AG04450 (cell line): ENCODE measurements around the gene RPL36. TPM values are rescaled to one million over a fixed set of nuclear protein-coding genes. Genes with fewer than 3 reads are reported as not detected.

Experiments used
- CTCF ChIA-PET: fragments of 300-600, 350-600 bp; formaldehyde crosslinking; extraction: SDS; loops from one replicate; lab custom pipeline; 2022; ENCODE audit warnings: antibody characterized with exemption, inconsistent platforms; lab: Charles Lee
- POLR2A ChIA-PET: fragments of 350-600 bp; formaldehyde crosslinking; extraction: SDS; loops from one replicate; lab custom pipeline; 2021; ENCODE audit warnings: antibody characterized with exemption, inconsistent platforms; lab: Yijun Ruan, JAX
- DNase-seq: peaks from one replicate; pipeline ENCODE4 v3.0.0-alpha.2; 2011; ENCODE audit warnings: low read depth, low spot score
- H3K27ac ChIP-seq: one replicate; pipeline ENCODE4 v1.5.1; 2012; ENCODE audit warnings: low read depth, low read length, control low read depth
- H3K27me3 ChIP-seq: one replicate; pipeline ENCODE4 v1.6.0; 2012; ENCODE audit warnings: low read length; ENCODE audit not compliant: control insufficient read depth, insufficient read depth
- H3K4me3 ChIP-seq: 2 replicates; pipeline ENCODE4 v1.5.1; 2011; ENCODE audit warnings: mild to moderate bottlenecking, low read depth, low read length, control low read depth
- H3K9me3 ChIP-seq: 2 replicates; pipeline ENCODE4 v1.5.1; 2012; ENCODE audit warnings: low read length; ENCODE audit not compliant: control insufficient read depth, insufficient read depth
- polyA plus RNA-seq: library from polyadenylated mRNA; depleted of rRNA; stranded (reverse); fragments of >200 nt; gene quantifications from 2 replicates; pipeline ENCODE4 v1.2.3, GENCODE V29; 2011
- TF ChIP-seq, protein P1 (sequence below): IDR thresholded peaks from 2 replicates; pipeline ENCODE4 v1.5.1; 2011; ENCODE audit warnings: low read depth, low read length, control low read depth, inconsistent platforms

The RPL36 gene
- polyA plus RNA-seq, 1 experiment = 478 TPM

DNA sequence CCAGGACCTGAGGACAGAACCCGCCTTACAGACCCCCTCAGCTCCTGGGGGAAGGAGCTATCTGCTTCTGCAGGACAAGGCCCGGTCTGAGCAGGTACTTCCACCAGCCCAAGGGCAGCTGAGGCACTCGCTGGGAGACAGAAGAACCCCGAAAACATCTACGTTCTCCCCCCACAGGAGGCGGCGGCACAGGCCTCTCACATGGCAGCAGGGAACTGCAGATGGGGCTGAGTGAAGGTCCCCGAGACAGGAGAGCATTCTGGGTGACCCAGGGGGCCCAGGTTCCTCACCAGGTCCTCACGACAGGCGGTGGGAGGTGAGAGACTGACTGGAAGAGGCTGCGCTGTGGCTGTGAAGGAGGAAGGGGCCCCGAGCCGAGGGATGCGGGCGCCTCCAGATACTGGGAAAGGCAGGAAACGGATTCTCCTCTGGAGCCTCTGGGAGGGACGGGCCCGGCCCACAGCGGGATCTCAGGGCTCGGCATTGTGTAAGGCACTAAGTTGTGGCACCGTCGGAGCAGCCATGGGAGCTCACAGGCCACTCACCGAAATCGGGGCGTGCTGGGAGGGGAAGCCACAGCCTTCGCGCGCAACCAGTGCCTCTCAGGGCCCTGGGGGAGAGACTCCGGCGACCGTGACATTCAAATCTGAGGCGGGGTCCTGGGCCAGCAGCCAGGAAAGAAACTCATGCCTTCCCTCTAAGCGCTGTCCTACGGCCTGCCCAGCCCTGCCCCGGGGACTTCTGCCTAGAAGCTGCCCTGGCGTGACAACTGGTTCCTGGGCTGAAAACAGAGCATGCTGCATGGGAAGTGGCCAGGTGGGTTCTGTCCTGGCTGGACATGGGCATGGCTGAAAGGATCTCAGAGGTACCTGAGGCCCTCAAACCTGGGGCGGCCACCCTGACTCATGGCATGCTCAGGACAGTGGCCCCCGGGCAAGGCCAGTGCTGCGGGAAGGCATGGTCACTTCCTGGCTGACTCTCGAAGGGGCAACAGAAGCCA lies 14.0 kb downstream of the RPL36 start:
- H3K27ac ChIP-seq = no peak overlapping the region
- CTCF ChIA-PET = interaction anchor here (1.4 kb wide), 1 partner anchor 17 kb away, joined by 3 read pairs; no protein-coding TSS in a partner anchor

DNA sequence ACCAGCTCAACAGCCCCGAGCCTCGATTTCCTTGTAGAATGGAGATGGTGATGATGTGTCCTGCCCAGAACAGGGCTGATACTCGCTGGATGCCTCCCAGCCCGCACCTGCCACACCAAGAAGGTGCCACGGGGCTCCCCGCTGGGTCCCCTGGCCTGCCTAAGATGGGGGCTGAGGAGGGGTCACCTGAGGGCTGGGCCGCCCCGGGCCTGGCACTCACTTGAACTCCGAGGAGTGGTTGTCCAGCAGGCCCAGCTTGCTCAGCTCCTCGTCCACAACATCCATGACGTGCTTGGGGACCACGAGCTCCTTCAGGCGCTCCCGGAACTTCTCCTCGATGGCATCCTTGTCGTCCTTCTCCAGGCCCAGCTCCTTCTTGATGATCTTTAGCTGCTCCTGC lies 15.5 kb downstream of the RPL36 start:
- DNase-seq = no peak
- ChIA-PET POLR2A (interaction anchor here (1.3 kb wide), 1 partner anchor 16 kb away, joined by 3 read pairs; the partner anchor contains the start of gene RPL36), CTCF (interaction anchor here (1.0 to 1.4 kb wide), 2 partner anchors 15 to 18 kb away, joined by 3 read pairs; no protein-coding TSS in a partner anchor)
- Histone ChIP-seq H3K27ac (no peak overlapping the region), H3K9me3 (peaks cover 3% of the 10 kb centered on the region; the same call in 1 of the 2 replicates), H3K27me3 (no peaks in the 10 kb centered on the region), H3K4me3 (no peak overlapping the region)
- TF ChIP-seq, protein P1, sequence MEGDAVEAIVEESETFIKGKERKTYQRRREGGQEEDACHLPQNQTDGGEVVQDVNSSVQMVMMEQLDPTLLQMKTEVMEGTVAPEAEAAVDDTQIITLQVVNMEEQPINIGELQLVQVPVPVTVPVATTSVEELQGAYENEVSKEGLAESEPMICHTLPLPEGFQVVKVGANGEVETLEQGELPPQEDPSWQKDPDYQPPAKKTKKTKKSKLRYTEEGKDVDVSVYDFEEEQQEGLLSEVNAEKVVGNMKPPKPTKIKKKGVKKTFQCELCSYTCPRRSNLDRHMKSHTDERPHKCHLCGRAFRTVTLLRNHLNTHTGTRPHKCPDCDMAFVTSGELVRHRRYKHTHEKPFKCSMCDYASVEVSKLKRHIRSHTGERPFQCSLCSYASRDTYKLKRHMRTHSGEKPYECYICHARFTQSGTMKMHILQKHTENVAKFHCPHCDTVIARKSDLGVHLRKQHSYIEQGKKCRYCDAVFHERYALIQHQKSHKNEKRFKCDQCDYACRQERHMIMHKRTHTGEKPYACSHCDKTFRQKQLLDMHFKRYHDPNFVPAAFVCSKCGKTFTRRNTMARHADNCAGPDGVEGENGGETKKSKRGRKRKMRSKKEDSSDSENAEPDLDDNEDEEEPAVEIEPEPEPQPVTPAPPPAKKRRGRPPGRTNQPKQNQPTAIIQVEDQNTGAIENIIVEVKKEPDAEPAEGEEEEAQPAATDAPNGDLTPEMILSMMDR = no peak

More for the DNA sequence above, 14.0 kb downstream of the RPL36 start:
- POLR2A ChIA-PET = interaction anchor here (1.3 kb wide), 1 partner anchor 14 kb away, joined by 3 read pairs; the partner anchor contains the start of gene RPL36
- TF ChIP-seq, protein P1 = no peak
- peaks cover 3% of the 10 kb centered on the region; the same call in 1 of the 2 replicates for H3K9me3 ChIP-seq
- DNase-seq = no peak
- H3K4me3 ChIP-seq = no peak overlapping the region
- no peaks in the 10 kb centered on the region for H3K27me3 ChIP-seq

DNA sequence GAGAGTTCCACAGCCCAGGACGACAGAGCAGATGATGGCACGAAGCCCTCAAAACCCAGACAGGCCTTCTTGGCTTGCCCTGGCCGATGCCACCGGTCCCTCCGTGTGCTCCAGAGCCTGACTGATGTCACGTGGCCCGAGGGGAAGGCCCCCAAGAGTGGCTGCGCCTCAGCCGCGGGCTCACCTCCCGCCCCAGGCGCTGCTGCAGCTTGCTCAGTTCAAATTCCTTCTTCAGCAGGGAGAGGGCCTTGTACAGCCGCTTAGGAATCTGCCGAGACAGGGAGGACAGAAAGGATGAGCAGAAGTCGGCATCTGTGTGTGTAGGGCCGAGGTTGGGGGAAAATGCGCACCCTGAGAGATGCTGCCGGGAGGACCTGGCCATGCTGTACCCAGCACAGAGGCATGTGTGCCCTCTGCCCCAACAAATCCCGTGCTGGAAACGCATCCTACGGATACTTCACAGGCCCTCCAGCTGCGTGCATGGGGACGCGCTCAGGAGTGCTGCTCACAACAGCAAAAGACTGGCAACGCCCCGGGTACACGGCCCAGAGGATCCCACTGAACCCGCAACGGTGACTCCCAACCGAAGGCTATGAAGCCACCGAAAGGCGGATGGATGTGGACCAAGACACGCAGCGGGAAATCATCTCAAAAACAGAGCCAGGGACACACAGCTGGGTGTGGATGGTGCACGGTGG lies 16.9 kb downstream of the RPL36 start:
- ChIA-PET CTCF (no interaction called here), POLR2A (interaction anchor here (0.6 kb wide), 1 partner anchor 8 kb away, joined by 12 read pairs; no protein-coding TSS in a partner anchor)
- Histone ChIP-seq H3K4me3 (no peak overlapping the region), H3K27me3 (no peaks in the 10 kb centered on the region), H3K9me3 (no peaks in the 10 kb centered on the region; the same call in 1 of the 2 replicates), H3K27ac (no peak overlapping the region)
- TF ChIP-seq, protein P1 = no peak
- no peak for DNase-seq

DNA sequence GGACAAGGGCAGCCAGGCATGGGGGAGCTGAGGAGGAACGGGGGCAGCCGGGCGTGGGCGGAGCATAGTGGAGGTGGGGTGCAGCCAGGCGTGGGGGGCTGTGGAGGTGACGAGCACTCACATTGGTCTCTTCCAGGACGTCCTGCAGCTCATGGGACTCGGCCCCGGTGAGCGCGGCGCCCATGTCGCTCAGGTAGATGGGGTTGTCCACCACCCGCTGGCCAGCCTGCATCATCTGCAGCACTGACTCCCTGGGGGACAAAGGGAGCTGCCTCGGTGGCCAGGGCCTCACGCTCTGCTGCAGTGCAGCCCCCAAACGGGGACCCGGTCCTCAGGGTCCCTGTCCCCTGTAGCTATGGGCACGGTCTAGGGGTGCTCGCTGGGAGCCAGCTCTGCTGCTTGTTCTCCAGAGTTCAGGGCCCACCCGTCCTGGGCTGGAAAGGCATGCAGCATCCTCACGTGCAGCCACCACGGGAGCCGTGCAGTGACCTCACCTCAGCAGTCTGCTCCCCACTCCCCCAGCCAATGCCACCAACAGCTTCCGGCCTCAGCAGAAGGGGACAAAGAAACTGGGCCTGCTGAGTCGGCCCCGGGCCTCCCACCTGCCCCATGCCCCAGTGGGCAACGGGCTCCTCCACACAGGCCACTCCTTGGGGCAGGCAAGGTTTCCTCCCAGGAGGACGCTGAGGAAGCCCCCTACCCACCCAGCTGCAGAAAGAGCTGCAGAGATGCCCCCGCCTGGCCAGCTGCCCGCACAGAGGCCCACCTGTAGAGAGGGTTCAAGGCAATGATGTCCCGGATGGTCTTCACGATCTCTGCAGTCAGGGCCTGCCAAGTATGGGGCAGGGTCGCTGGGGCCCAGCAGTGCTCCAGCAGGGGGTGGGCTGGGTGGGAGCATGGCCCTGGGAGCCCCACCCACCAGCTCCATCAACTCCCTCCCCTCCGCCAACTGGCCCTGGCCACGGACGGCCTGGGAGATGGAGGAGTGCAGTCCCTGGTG lies 17.8 kb downstream of the RPL36 start:
- Histone ChIP-seq H3K4me3 (no peak overlapping the region), H3K9me3 (no peaks in the 10 kb centered on the region; the same call in 1 of the 2 replicates), H3K27ac (no peak overlapping the region), H3K27me3 (no peaks in the 10 kb centered on the region)
- ChIA-PET POLR2A (interaction anchor here (0.9 to 1.1 kb wide), 3 partner anchors 11 to 18 kb away, joined by 4 to 10 read pairs (median 6); no protein-coding TSS in a partner anchor), CTCF (interaction anchor here (2.3 kb wide), 1 partner anchor 21 kb away, joined by 5 read pairs; no protein-coding TSS in a partner anchor)
- no peak for DNase-seq
- TF ChIP-seq, protein P1 = no peak
